Mesodermal cell (in vitro differentiated cells): Measurements from ENCODE around the gene NPC1.

Source experiments
- H3K27ac ChIP-seq: 2 replicates; pipeline ENCODE4 v1.7.0; 2013; ENCODE audit warnings: mild to moderate bottlenecking, low read depth, low read length, moderate library complexity; ENCODE audit not compliant: severe bottlenecking
- H3K36me3 ChIP-seq: 2 replicates; pipeline ENCODE4 v1.7.1; 2013; ENCODE audit warnings: mild to moderate bottlenecking, low read length, moderate library complexity; ENCODE audit not compliant: control insufficient read depth, insufficient read depth
- H3K4me1 ChIP-seq: one replicate; pipeline ENCODE4 v1.7.1; 2013; ENCODE audit warnings: mild to moderate bottlenecking, low read length; ENCODE audit not compliant: insufficient read depth, control insufficient read depth, poor library complexity, severe bottlenecking
- H3K4me3 ChIP-seq: 2 replicates; pipeline ENCODE4 v1.7.0; 2013; ENCODE audit warnings: low read length, control low read depth, mild to moderate bottlenecking; ENCODE audit not compliant: insufficient read depth, poor library complexity, severe bottlenecking; ENCODE audit errors: extremely low read depth
- H3K9me3 ChIP-seq: 2 replicates; pipeline ENCODE4 v1.7.1; 2013; ENCODE audit warnings: mild to moderate bottlenecking, low read length, moderate library complexity; ENCODE audit not compliant: control insufficient read depth
- WGBS, 2 experiments: methylation state at CpG; one replicate each; pipeline ENCODE4 v1.1.5; 2013; ENCODE audit warnings: missing lambda C conversion rate in 2 of 2; ENCODE audit not compliant: insufficient coverage in 2 of 2; 5-methylcytosine and 5-hydroxymethylcytosine counted together

NPC1 gene

GRCh38 chr18:23574611-23575308 lies 11.5 kb downstream of the NPC1 start:
- Histone ChIP-seq H3K27ac (no peak overlapping the region), H3K4me1 (peaks cover 8% of the 10 kb centered on the region), H3K36me3 (peaks cover 59% of the 10 kb centered on the region), H3K4me3 (no peak overlapping the region), H3K9me3 (no peaks in the 10 kb centered on the region)
- 67 to 100% methylated on average over 1 of the region's 5 CpGs for WGBS, 2 experiments

- Histone ChIP-seq H3K9me3 (no peaks in the 10 kb centered on the region), H3K27ac (peak overlapping the region; percentile 16), H3K4me3 (no peak overlapping the region), H3K4me1 (peaks cover 8% of the 10 kb centered on the region), H3K36me3 (peaks cover 64% of the 10 kb centered on the region)
- 43 to 48% methylated on average over 3 to 4 of the region's 6 CpGs for WGBS, 2 experiments
These were observed 12.5 kb downstream of the NPC1 start for GRCh38 chr18:23573626-23574431.

- Histone ChIP-seq H3K9me3 (no peaks in the 10 kb centered on the region), H3K4me1 (peaks cover 8% of the 10 kb centered on the region), H3K4me3 (no peak overlapping the region), H3K27ac (no peak overlapping the region), H3K36me3 (peaks cover 64% of the 10 kb centered on the region)
- WGBS, 2 experiments, result 83 to 100% methylated on average over 1 to 3 of the region's 4 CpGs
These were observed 13.3 kb downstream of the NPC1 start for GRCh38 chr18:23573020-23573419.

- Histone ChIP-seq H3K36me3 (peaks cover 67% of the 10 kb centered on the region), H3K4me3 (no peak overlapping the region), H3K9me3 (no peaks in the 10 kb centered on the region), H3K4me1 (peaks cover 8% of the 10 kb centered on the region), H3K27ac (no peak overlapping the region)
- WGBS, 2 experiments, result 82 to 93% methylated on average over 5 of the region's 5 CpGs
These were observed 13.7 kb downstream of the NPC1 start for GRCh38 chr18:23572570-23572969.

GRCh38 chr18:23572012-23572411 lies 14.3 kb downstream of the NPC1 start:
- Histone ChIP-seq H3K9me3 (no peaks in the 10 kb centered on the region), H3K4me3 (no peak overlapping the region), H3K4me1 (peaks cover 8% of the 10 kb centered on the region), H3K36me3 (peaks cover 73% of the 10 kb centered on the region), H3K27ac (no peak overlapping the region)
- 86 to 100% methylated on average over 1 of the region's 2 CpGs for WGBS, 2 experiments

- no peaks in the 10 kb centered on the region for H3K9me3 ChIP-seq
- H3K4me3 ChIP-seq, result no peak overlapping the region
- no peak overlapping the region for H3K27ac ChIP-seq
- H3K36me3 ChIP-seq, result peaks cover 77% of the 10 kb centered on the region
- WGBS, 2 experiments, result no CpG with 5 or more reads among the region's 3 CpGs
- H3K4me1 ChIP-seq, result peaks cover 8% of the 10 kb centered on the region
These were observed 15.3 kb downstream of the NPC1 start for GRCh38 chr18:23570912-23571504.

GRCh38 chr18:23569299-23570063 lies 16.8 kb downstream of the NPC1 start:
- WGBS, 2 experiments, result 83% methylated on average over 2 of the region's 5 CpGs; no CpG with 5 or more reads in 1 of the 2 experiments
- no peak overlapping the region for H3K27ac ChIP-seq
- H3K9me3 ChIP-seq, result no peaks in the 10 kb centered on the region
- H3K4me3 ChIP-seq, result no peak overlapping the region
- no peaks in the 10 kb centered on the region for H3K4me1 ChIP-seq
- H3K36me3 ChIP-seq, result peaks cover 84% of the 10 kb centered on the region

GRCh38 chr18:23568281-23569138 lies 17.8 kb downstream of the NPC1 start:
- Histone ChIP-seq H3K4me1 (no peaks in the 10 kb centered on the region), H3K4me3 (no peak overlapping the region), H3K9me3 (no peaks in the 10 kb centered on the region), H3K36me3 (peaks cover 94% of the 10 kb centered on the region), H3K27ac (no peak overlapping the region)
- WGBS, 2 experiments, result 100% methylated on average over 5 of the region's 7 CpGs

GRCh38 chr18:23567671-23568070 lies 18.6 kb downstream of the NPC1 start:
- Histone ChIP-seq H3K36me3 (peaks cover 93% of the 10 kb centered on the region), H3K9me3 (no peaks in the 10 kb centered on the region), H3K4me1 (no peaks in the 10 kb centered on the region), H3K4me3 (no peak overlapping the region), H3K27ac (no peak overlapping the region)
- WGBS, 2 experiments, result no CpG with 5 or more reads among the region's 3 CpGs
